ENCODE measurements around the gene PIP4K2B.

GRCh38 chr17:38797158-38797490 is 2.2 kb downstream of the PIP4K2B start:
- TF ChIP-seq CTCF (IDR thresholded peaks at IDR 0.05; ENCODE audit: low read depth, low read length): no peak
- TF ChIP-seq MYC (IDR thresholded peaks at IDR 0.05; ENCODE audit: low read depth, low read length): no peak
